ENCODE measurements around the gene GLCE. TPM values are rescaled to one million over a fixed set of nuclear protein-coding genes. Genes with fewer than 3 reads are reported as not detected.

The GLCE gene
- total RNA-seq, 2 donors from 2014 or later: 3.8 to 5.0 TPM

DNA sequence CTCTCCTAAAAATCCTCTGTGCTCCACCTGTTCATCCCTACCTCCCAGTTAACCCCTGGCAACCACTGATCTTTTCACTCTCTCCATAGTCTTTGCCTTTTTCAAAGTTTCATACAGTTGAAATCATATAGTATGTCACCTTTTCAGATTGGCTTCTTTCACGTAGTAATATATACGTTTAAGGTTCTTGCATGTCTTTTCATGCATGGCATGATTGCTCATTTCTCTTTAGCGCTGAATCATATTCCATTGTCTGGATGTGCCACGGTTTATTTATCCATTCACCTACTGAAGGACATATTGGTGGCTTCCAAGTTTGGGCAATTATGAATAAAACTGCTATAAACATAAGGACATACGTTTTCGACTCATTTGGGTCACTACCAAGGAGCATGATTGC lies 28.7 kb downstream of the GLCE start:
- Mint-ChIP-seq H3K4me3 (no peak overlapping the region), H3K27me3 (no peaks in the 10 kb centered on the region), H3K36me3 (ENCODE audit: low read depth) (no peaks in the 10 kb centered on the region), H3K9me3 (peaks cover 8% of the 10 kb centered on the region), H3K27ac (no peak overlapping the region), H3K4me1 (no peaks in the 10 kb centered on the region)
- no peak for ATAC-seq (replicated peaks)

DNA sequence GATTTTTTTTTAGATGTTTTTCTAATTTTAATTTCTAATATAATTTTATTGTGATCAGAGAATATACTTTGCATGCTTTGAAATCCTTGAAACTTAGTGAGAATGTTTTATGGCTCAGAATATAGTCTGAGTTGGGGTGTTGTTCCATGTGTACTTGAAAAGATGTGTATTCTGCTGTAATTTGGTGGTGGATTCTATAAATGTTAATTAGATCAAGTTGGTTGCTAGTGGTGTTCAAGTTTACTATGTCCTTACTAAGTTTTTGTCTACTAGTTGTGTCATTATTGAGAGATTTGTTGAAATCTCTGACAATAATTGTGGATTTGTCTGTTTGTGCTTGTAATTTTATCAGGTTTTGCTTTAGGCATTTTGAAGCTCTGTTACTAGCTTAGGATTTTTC lies 29.7 kb downstream of the GLCE start:
- ATAC-seq (replicated peaks): no peak
- H3K27me3 Mint-ChIP-seq: no peaks in the 10 kb centered on the region
- H3K4me1 Mint-ChIP-seq: no peaks in the 10 kb centered on the region
- H3K27ac Mint-ChIP-seq: no peak overlapping the region
- H3K4me3 Mint-ChIP-seq: no peak overlapping the region
- H3K9me3 Mint-ChIP-seq: peaks cover 8% of the 10 kb centered on the region
- no peaks in the 10 kb centered on the region for H3K36me3 Mint-ChIP-seq (ENCODE audit: low read depth)

DNA sequence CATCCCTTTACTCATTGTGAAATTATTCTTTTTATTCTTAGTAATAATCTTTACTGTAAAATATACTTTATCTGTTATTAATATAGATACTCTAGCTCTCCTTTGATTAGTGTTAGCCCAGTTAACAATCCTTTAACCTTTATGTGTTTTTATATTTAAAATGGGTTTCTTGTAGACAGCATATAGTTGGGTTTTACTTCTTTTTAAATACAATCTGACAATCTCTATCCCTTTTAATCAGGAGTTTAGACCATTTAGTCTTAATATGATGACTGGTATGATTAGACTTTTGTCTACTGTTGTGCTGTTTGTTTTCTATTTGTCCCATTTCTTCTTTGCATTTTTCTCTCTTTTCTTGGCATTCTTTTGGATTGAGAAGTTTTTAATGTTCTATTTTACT lies 30.1 kb downstream of the GLCE start:
- H3K27ac Mint-ChIP-seq: no peak overlapping the region
- no peaks in the 10 kb centered on the region for H3K36me3 Mint-ChIP-seq (ENCODE audit: low read depth)
- H3K4me1 Mint-ChIP-seq: no peaks in the 10 kb centered on the region
- ATAC-seq (replicated peaks): no peak
- H3K4me3 Mint-ChIP-seq: no peak overlapping the region
- no peaks in the 10 kb centered on the region for H3K27me3 Mint-ChIP-seq
- H3K9me3 Mint-ChIP-seq: peaks cover 8% of the 10 kb centered on the region

DNA sequence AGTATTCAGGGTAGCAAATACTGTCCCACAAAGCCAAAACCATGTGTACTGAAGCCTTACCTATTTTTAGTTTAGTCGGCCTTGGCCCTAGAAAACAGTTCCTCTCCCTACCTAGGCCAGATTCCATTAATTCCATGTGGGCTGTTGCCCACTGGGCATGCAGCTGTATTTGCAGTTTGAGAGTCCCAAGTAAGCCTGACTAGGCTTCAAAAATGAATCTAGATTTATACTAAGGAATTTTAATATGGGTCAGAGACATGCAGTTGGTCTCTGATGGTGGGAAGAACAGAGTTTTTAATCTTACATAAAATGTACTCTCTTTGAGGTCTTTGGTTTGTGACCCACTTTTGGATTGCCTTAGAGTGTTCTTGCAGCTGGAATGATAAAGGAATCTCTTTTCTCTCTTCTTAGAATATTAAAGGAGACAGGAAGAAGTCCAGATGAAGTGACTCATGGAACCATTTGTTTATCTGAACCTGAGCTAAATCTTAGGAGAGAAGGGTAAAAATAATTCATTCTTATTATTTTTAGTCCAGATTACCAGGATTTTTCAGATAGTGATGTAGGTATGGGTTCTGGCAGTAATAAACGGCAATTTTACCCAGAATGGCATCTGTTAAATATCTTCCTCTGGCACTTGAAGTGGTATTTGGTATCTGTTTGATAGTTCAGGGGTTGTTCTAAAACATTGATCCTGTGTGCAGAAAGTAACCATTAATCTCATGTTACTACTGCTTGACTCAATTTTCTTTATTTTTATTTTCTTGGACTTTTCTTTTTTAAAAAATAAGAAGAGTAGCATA lies 33.8 kb downstream of the GLCE start:
- H3K27ac Mint-ChIP-seq: no peak overlapping the region
- H3K4me1 Mint-ChIP-seq: no peaks in the 10 kb centered on the region
- H3K36me3 Mint-ChIP-seq (ENCODE audit: low read depth): peaks cover 16% of the 10 kb centered on the region
- ATAC-seq (replicated peaks): no peak
- H3K4me3 Mint-ChIP-seq: no peak overlapping the region
- H3K27me3 Mint-ChIP-seq: no peaks in the 10 kb centered on the region
- H3K9me3 Mint-ChIP-seq: peaks cover 5% of the 10 kb centered on the region

DNA sequence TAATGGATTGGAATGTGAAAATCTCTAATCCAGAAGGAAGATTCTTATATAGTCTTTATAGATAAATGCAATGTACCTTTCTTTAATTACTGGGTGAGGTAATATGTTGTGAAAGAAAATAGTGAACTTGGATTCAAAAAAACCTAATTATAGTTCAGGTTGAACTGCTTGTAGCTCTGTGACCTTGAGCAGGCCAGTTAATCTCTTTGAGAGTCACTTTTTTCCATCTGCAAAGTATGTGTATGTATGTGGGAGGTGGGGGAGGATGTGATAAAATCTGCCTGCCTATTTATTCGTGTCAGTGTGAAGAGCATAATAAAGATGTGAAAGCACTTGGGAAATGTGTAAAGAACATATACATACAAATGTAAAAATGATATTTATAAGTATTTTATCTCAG lies 34.4 kb downstream of the GLCE start:
- Mint-ChIP-seq H3K9me3 (peaks cover 4% of the 10 kb centered on the region), H3K27ac (no peak overlapping the region), H3K4me3 (no peak overlapping the region), H3K36me3 (ENCODE audit: low read depth) (peaks cover 16% of the 10 kb centered on the region), H3K4me1 (no peaks in the 10 kb centered on the region), H3K27me3 (no peaks in the 10 kb centered on the region)
- no peak for ATAC-seq (replicated peaks)

DNA sequence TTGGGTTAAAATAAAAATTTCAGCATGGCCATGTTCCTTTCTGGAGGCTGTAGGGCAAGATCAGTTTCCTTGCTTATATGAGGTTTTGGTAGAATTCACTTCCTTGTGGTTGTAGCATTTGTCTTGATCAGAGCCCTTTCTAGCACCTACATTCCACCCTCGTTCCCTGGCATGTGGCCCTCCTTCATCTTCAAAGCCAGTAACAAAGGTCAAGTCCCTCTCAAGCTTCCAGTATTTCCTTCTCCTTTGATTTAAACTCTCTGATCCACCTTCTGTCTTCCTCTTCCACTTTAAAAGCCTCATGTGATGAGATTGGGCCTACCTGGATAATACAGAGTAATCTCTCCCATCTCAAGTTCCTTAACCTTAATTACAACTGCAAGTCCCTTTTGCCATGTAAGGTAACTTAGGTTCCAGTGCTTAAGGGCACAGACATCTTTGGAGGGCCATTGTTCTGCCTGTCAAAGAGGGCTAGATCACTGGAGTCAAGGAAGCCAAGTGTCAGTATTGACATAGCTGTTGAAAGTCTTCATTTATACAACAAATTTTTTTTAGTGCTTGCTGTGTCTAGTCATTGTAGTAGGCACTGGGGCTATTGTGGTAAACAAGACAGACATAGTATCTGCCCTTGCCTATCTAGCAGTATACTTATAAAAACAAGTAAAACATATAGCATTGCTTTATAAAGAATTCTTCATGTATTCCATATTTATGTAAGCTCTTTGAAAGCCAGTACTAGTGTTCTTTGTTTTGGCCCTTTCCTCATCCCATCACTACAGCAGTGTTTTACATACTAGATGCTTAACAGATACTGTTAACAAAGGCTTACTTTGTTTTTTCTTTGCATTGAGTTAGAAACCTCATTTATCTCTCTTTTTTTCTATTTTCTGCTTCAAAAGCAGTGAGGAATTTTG lies 40.7 kb downstream of the GLCE start:
- H3K4me1 Mint-ChIP-seq: no peaks in the 10 kb centered on the region
- H3K9me3 Mint-ChIP-seq: no peaks in the 10 kb centered on the region
- H3K4me3 Mint-ChIP-seq: no peak overlapping the region
- H3K27ac Mint-ChIP-seq: no peak overlapping the region
- no peak for ATAC-seq (replicated peaks)
- H3K27me3 Mint-ChIP-seq: no peaks in the 10 kb centered on the region
- peaks cover 10% of the 10 kb centered on the region for H3K36me3 Mint-ChIP-seq (ENCODE audit: low read depth)

DNA sequence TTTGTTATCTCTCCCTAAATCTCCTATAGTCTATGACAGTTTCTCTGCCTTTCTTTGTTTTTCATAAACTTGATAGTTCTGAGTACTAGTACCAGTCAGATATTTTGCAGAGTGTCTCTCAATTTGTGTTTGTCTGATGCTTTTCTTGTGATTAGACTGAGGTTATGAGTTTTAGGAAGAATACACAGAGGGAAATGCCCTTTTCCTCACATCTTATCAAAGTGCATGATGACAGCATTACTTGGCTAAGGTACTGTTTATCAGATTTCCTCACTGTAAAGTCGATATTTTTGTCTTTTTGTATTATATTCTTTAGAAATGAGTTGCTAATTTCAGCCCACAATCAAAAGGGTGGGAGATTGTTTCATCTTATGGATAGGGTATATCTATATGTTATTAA lies 45.6 kb downstream of the GLCE start:
- no peaks in the 10 kb centered on the region for H3K27me3 Mint-ChIP-seq

DNA sequence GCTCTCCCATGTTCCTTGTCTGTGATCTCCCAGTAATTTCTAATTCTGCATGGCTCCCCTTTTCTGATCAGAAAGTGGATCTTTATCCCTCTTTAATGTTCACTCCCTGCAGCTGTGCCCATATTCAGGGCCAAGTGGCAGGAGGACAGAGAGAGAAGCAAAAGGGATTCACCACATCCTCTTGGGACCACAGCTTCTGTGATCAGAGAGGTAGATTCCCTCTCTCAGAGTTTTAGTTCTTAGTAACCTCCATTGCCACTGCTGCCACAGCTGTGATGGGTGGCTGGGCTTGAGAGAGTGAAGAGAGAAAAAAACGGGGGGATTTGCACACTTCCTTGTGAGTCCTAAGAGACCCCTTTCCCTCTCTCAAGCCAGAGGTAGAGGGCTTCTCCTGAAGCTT lies 49.2 kb downstream of the GLCE start:
- Mint-ChIP-seq H3K27ac (no peak overlapping the region), H3K27me3 (no peaks in the 10 kb centered on the region), H3K4me3 (no peak overlapping the region), H3K36me3 (ENCODE audit: low read depth) (no peaks in the 10 kb centered on the region), H3K4me1 (no peaks in the 10 kb centered on the region), H3K9me3 (no peaks in the 10 kb centered on the region)
- no peak for ATAC-seq (replicated peaks)

More for the DNA sequence above, 45.6 kb downstream of the GLCE start:
- Mint-ChIP-seq H3K27ac (no peak overlapping the region), H3K36me3 (ENCODE audit: low read depth) (no peaks in the 10 kb centered on the region), H3K4me1 (no peaks in the 10 kb centered on the region), H3K4me3 (no peak overlapping the region), H3K9me3 (no peaks in the 10 kb centered on the region)
- ATAC-seq (replicated peaks): no peak

DNA sequence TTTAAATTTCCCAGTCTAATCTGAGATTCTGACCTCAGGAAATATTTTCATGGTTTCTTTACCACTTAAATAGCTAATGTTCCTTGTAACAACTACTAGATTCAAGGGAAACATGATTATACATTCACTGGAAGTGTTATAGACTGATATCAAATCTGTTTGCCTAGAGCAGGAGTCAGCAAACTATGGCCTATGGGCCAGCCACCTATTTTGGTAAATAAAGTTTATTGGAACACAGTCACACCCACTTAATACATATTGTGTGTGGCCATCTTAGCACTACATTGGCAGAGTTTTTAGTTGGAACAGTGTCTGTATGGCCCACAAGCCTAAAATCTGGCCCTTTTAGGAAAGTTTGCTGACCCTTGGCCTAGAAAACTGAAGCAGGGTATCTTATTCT lies 50.1 kb downstream of the GLCE start:
- no peak for ATAC-seq (replicated peaks)
- no peaks in the 10 kb centered on the region for H3K36me3 Mint-ChIP-seq (ENCODE audit: low read depth)
- no peak overlapping the region for H3K27ac Mint-ChIP-seq
- H3K9me3 Mint-ChIP-seq: no peaks in the 10 kb centered on the region
- no peaks in the 10 kb centered on the region for H3K27me3 Mint-ChIP-seq
- H3K4me3 Mint-ChIP-seq: no peak overlapping the region
- no peaks in the 10 kb centered on the region for H3K4me1 Mint-ChIP-seq

DNA sequence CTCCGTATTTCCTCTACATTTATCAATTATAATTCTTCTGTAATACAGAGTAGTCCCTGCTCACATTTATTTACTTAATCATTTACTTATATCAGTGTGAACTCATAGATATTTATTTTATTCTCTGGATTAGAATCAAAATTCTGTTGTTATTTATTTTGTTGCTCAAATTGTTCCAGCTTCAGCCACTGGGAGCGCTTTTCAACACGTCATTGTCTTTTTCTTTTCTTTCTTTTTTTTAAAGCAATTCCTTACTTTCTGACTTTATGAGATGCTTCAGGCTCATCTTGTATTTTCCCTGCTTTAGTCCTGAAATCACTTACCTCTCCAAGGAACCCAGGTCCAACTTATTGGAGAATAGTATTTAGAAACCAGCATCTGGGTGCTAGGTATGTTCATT lies 53.4 kb downstream of the GLCE start:
- Mint-ChIP-seq H3K36me3 (ENCODE audit: low read depth) (no peaks in the 10 kb centered on the region), H3K27me3 (no peaks in the 10 kb centered on the region), H3K27ac (no peak overlapping the region), H3K9me3 (no peaks in the 10 kb centered on the region), H3K4me1 (no peaks in the 10 kb centered on the region), H3K4me3 (no peak overlapping the region)
- ATAC-seq (replicated peaks): no peak

DNA sequence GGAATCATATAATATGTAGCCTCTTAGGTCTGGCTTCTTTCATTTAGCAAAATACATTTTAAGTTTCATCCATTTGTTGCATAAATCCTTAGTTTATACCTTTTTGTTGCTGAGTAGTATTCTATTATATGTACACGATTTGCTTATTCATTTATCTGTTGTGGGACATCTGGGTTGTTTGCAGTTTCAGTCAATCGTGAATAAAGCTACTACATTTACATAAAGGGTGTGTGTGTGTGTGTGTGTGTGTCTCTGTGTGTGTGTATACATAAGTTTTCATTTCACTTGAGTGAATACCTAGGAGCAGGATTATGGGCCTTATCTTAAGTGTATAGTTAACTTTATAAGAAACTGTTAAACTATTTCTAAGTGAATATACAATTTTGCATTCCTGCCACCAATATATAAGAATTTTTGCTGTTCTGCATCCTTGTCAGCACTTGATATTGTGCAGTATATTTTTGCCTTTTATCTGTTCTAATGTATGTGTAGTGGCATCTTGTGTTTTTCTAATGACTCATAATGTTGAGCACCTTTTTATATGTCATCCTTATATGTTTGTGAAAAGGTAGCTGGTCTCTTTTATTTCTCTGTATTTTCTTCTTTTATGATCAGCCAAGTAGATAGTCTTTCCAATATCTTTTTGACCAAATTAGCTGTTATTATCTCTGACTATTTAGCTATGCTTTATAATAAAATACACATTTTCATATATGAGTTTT lies 55.0 kb downstream of the GLCE start:
- H3K27me3 Mint-ChIP-seq: no peaks in the 10 kb centered on the region
- H3K4me3 Mint-ChIP-seq: no peak overlapping the region
- ATAC-seq (replicated peaks): no peak
- H3K27ac Mint-ChIP-seq: no peak overlapping the region
- no peaks in the 10 kb centered on the region for H3K4me1 Mint-ChIP-seq
- H3K9me3 Mint-ChIP-seq: no peaks in the 10 kb centered on the region
- H3K36me3 Mint-ChIP-seq (ENCODE audit: low read depth): no peaks in the 10 kb centered on the region

DNA sequence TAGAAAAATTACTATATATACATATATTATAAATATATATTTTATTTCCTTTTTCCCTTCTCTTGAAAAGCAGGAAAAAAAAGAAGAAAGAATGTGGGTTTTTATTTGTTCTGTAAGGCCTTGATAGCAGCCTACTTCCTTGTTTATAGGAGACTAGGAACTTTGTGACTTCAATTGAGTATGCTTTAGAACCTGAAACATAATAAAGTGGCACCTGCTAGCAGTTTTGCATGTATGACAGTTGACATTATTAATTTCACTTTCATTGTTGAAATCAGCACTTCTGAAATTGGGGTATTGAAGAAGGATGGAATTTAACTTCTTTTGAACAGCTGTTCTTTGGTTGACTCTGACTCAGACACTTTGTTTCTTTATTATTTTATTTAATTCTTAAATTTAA lies 56.9 kb downstream of the GLCE start:
- H3K36me3 Mint-ChIP-seq (ENCODE audit: low read depth): no peaks in the 10 kb centered on the region
- no peak overlapping the region for H3K4me3 Mint-ChIP-seq
- ATAC-seq (replicated peaks): no peak
- H3K27ac Mint-ChIP-seq: no peak overlapping the region
- H3K9me3 Mint-ChIP-seq: no peaks in the 10 kb centered on the region
- H3K27me3 Mint-ChIP-seq: no peaks in the 10 kb centered on the region
- no peaks in the 10 kb centered on the region for H3K4me1 Mint-ChIP-seq

DNA sequence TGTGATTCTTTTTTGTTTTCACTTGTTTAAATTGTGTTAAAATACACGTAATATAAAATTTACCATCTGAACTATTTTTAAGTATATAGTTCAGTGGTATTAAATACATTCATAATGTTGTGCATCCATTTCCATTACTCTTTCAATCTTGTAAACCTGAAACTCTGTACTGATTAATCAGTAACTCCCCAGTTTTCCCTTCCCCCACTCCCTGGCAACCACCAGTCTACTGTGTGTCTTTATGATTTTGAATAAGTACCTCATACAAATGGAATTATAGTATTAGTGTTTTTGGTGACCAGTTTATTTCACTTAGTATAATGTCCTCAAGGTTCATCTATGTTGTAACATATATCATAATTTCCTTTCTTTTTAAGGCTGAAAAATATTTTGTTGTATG lies 59.3 kb downstream of the GLCE start:
- no peak overlapping the region for H3K4me3 Mint-ChIP-seq
- no peaks in the 10 kb centered on the region for H3K9me3 Mint-ChIP-seq
- H3K4me1 Mint-ChIP-seq: no peaks in the 10 kb centered on the region
- H3K27ac Mint-ChIP-seq: no peak overlapping the region
- no peaks in the 10 kb centered on the region for H3K27me3 Mint-ChIP-seq
- ATAC-seq (replicated peaks): no peak
- peaks cover 7% of the 10 kb centered on the region for H3K36me3 Mint-ChIP-seq (ENCODE audit: low read depth)

DNA sequence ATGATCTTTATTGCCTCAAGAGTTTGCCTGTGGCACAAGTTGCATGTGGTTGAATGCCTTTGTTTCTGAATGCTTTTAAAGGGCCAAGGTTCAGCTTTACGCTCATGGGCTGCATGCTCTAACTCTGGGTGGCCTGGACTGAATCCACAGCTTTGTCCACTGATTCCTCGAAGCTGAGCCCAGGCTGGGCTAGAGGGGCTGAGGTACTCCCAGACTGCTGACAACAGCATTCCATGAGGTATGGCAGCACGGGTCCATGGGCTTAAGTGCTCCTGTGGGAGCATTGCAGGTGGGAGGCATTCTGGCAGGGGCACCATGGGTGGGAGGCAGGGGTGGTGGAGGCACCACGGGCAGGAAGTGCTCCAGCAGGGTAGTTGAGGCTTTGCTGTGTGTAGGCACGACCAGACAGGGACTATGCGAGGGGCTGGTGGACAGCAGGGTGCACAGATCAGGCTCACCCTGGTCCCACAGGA lies 61.6 kb downstream of the GLCE start:
- no peak overlapping the region for H3K27ac Mint-ChIP-seq
- no peak for ATAC-seq (replicated peaks)
- no peaks in the 10 kb centered on the region for H3K9me3 Mint-ChIP-seq
- H3K4me1 Mint-ChIP-seq: no peaks in the 10 kb centered on the region
- H3K36me3 Mint-ChIP-seq (ENCODE audit: low read depth): peaks cover 7% of the 10 kb centered on the region
- no peaks in the 10 kb centered on the region for H3K27me3 Mint-ChIP-seq
- no peak overlapping the region for H3K4me3 Mint-ChIP-seq
